ENCODE measurements around the gene ANGPTL7. TPM values are rescaled to one million over a fixed set of nuclear protein-coding genes. Genes with fewer than 3 reads are reported as not detected.
A peak's percentile ranks its signal among the peaks of the same experiment; 100 is the strongest.

The ANGPTL7 gene
- total RNA-seq = 1.1 TPM
- long read RNA-seq, transcript ANGPTL7-201 (5 exons, 2,238 nt) = major isoform, 7 of 7 reads
- long read RNA-seq, partial matches to known transcripts = 0 of 7 reads
- long read RNA-seq, other reads (novel, unspliced or antisense) = 0 of 7 reads

DNA sequence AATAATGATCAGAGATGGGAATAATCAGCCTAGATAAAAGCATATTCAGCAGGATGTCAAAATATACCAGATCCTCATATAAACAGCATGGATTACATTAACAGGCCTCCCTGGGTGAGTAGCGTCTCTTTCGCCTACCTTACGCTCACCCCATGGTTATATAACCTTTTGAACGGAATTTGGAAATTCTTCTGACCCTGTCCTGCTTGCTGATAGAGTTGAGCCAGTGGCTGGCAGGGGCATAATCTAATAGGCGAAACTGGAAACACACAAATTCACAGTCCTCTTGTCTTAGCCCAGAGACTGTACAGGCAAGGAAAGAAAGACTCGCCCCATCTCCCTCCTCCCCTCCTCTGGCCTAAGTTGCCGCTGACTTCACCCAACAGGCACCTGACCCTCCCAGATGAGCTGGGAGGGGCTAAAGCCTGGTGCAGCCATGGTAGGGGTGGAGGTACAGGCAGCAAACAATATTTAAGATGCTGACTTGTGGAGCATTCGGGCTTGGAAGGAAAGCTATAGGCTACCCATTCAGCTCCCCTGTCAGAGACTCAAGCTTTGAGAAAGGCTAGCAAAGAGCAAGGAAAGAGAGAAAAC is at the start of gene ANGPTL7:
Gene ANGPTL7, plus strand, starts transcription at position 498 of the 594 bp plus-strand sequence. CDS start 225 bp downstream, outside the sequence.
- TF ChIP-seq CTCF (IDR thresholded peaks at IDR 0.05; ENCODE audit: borderline replicate concordance) = no peak
- Histone ChIP-seq H3K27me3 (ENCODE audit: low read depth) (no peaks in the 10 kb centered on the region), H3K27ac (replicated peaks) (peak within 1 kb of the TSS; percentile 50), H3K36me3 (peaks cover 39% of the 10 kb centered on the region), H3K4me3 (peak within 1 kb of the TSS; percentile 1), H3K4me1 (peaks cover 31% of the 10 kb centered on the region), H3K9me3 (replicated peaks) (no peaks in the 10 kb centered on the region)
- intact Hi-C loops (cut with micrococcal nuclease) = no loop called here
- no peak for DNase-seq

- Histone ChIP-seq H3K27ac (replicated peaks) (peak overlapping the region; percentile 61), H3K27me3 (ENCODE audit: low read depth) (no peaks in the 10 kb centered on the region), H3K9me3 (replicated peaks) (no peaks in the 10 kb centered on the region), H3K36me3 (peaks cover 76% of the 10 kb centered on the region), H3K4me3 (no peak overlapping the region), H3K4me1 (peaks cover 41% of the 10 kb centered on the region)
- TF ChIP-seq CTCF (IDR thresholded peaks at IDR 0.05; ENCODE audit: borderline replicate concordance) = no peak
- DNase-seq = no peak
- intact Hi-C loops (cut with micrococcal nuclease) = no loop called here
Observed at GRCh38 chr1:11142618-11143391, 46.4 kb upstream of the ANGPTL7 start.

- peaks cover 76% of the 10 kb centered on the region for H3K36me3 ChIP-seq
- no peak for TF ChIP-seq CTCF (IDR thresholded peaks at IDR 0.05; ENCODE audit: borderline replicate concordance)
Observed at GRCh38 chr1:11143401-11143800, 45.8 kb upstream of the ANGPTL7 start.

GRCh38 chr1:11143907-11144306 is 45.2 kb upstream of the ANGPTL7 start:
- intact Hi-C loops (cut with micrococcal nuclease) = no loop called here
- Histone ChIP-seq H3K4me3 (no peak overlapping the region), H3K27ac (replicated peaks) (peak overlapping the region; percentile 61), H3K27me3 (ENCODE audit: low read depth) (no peaks in the 10 kb centered on the region), H3K36me3 (peaks cover 76% of the 10 kb centered on the region), H3K4me1 (peaks cover 34% of the 10 kb centered on the region), H3K9me3 (replicated peaks) (no peaks in the 10 kb centered on the region)
- no peak for TF ChIP-seq CTCF (IDR thresholded peaks at IDR 0.05; ENCODE audit: borderline replicate concordance)
- no peak for DNase-seq

More at GRCh38 chr1:11143401-11143800, 45.8 kb upstream of the ANGPTL7 start:
- DNase-seq = no peak
- intact Hi-C loops (cut with micrococcal nuclease) = no loop called here
- no peaks in the 10 kb centered on the region for H3K9me3 ChIP-seq (replicated peaks)
- peak overlapping the region; percentile 61 for H3K27ac ChIP-seq (replicated peaks)
- peaks cover 40% of the 10 kb centered on the region for H3K4me1 ChIP-seq
- no peak overlapping the region for H3K4me3 ChIP-seq
- H3K27me3 ChIP-seq (ENCODE audit: low read depth) = no peaks in the 10 kb centered on the region

GRCh38 chr1:11144570-11145256 is 44.4 kb upstream of the ANGPTL7 start:
- Histone ChIP-seq H3K27me3 (ENCODE audit: low read depth) (no peaks in the 10 kb centered on the region), H3K36me3 (peaks cover 76% of the 10 kb centered on the region), H3K4me3 (no peak overlapping the region), H3K4me1 (peaks cover 36% of the 10 kb centered on the region), H3K9me3 (replicated peaks) (no peaks in the 10 kb centered on the region), H3K27ac (replicated peaks) (peak overlapping the region; percentile 61)
- DNase-seq = no peak
- TF ChIP-seq CTCF (IDR thresholded peaks at IDR 0.05; ENCODE audit: borderline replicate concordance) = no peak
- intact Hi-C loops (cut with micrococcal nuclease) = no loop called here
